Measurements from ENCODE around the gene SYT8.

SYT8 gene

DNA sequence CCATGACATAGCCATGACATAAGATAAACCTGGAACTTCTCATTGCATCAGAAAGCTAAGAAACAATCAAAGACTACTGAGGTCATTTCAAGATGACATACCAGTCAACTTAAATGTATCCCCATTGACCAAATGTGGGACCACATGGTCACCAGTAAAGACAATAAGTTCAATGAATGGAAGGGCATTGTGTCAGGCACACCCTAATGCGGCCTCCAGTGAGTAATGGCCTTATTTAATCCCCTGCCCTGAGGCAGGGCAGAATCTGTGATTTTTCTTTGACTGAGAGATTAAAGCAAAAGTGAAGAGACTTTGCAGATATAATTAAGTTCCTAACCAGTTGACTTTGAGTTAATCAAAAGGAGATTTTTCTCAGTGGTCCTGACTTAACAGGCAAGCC is 17.3 kb upstream of the SYT8 start:
- no peak for DNase-seq (ENCODE audit: low read depth)

DNA sequence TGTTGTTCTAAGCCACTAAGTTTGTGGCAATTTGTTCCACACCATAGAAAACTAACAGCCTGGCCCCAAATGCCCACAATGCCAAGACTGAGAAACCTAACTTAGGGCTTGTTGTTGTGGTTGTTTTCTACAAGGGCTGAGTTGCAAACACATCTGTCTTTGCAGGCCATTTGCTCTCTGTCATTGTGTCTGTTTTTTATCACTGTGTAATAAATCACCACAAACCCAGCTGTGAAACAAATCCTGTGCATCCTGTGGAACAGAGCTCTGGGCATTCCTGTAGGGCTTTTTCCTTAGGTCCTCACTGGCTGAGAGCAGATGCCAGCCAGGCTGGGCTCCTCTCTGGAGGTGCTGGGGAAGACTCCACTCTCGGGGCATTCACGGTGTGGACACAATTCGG is 15.7 kb upstream of the SYT8 start:
- no peak for DNase-seq (ENCODE audit: low read depth)

DNA sequence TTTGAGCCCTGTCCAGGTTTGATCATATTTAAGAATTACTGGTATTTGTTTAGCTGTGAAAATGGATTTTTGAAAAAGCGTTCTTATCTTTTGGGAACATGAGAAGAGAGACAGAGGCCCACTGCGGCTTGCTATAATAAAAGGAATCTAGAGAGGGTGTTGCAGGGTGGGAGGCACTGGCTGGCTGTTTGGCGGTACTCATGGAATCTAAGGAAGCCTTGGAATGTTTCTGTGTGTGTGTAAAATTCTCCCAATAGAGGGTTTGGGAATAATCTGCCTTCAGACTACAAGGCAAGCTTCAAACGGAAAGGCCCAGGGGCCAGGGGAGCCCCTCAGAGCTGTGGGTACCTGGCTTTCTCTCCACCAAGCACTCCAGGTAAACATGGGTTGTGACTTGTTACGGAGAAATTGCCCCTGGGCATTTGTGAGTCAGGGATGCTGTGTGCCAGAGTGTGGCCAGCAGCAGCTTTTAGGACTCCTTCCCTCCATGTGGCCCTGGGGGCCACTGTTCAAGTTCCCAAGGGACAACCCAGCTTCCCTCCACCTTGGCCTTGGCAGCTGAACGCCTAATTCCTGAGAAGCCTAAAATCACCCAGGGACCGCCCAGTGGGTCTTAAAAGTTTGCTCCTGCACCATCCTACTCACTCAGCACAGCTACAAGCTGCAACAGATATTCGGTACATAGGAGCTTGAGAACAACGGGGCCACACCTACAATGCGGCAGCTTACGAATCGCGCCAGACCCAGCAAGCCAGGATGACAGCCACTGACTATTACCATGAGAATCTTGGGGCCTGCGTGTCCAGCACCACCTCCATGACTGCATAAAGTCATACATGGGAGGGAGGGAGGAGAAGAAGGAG is 14.1 kb upstream of the SYT8 start:
- no peak for DNase-seq (ENCODE audit: low read depth)

DNA sequence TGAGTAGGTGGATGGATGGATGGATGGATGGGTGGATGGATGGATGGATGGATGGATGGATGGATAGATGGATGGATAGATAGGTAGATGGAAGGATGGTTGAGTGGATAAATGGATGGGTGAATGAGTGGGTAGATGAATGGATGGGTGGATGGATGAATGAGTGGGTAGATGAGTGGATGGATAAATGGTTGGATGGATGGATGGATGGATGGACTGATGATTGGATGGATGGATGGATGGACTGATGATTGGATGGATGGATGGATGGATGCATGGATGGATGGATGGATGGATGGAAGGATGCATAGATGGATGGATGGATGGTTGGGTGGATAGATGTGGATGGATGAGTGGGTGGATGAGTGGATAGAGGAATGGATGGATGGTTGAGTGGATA is 13.2 kb upstream of the SYT8 start:
- DNase-seq (ENCODE audit: low read depth): no peak

DNA sequence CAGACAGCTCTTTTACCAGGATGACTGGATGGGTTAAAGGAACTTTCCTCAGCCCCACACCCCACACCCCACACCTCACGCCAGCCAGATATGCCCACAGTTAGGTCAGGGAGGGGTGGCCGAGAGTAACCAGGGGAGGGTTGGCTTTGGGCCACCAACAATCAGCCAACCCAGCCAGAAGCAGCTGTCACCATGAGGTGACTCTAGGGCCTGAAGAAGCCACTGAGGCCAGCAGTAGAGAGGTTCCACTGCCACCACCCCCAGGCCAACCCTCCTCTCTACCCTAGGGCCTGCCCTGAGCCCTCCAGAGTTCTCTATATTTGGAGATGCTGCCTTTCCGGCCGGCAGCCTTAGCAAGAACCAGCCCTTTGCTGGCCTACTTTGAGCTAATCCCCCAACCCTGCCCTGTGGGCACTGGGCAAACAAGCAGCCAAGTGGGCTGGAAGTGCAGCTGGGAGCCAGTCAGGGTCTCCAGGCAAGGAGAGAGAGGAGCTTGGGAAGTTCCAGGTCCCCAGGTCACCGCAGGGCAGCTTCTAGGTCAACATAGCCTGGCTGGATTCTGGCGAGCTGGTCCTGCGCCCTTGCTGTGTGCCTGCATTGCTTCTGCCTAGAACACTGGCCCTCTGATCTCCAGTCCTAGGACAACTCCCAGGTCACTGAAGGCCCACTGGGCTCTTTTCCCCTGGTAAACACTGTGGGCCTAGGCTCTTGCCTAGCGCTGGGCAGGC is 12.0 kb upstream of the SYT8 start:
- no peak for DNase-seq (ENCODE audit: low read depth)

DNA sequence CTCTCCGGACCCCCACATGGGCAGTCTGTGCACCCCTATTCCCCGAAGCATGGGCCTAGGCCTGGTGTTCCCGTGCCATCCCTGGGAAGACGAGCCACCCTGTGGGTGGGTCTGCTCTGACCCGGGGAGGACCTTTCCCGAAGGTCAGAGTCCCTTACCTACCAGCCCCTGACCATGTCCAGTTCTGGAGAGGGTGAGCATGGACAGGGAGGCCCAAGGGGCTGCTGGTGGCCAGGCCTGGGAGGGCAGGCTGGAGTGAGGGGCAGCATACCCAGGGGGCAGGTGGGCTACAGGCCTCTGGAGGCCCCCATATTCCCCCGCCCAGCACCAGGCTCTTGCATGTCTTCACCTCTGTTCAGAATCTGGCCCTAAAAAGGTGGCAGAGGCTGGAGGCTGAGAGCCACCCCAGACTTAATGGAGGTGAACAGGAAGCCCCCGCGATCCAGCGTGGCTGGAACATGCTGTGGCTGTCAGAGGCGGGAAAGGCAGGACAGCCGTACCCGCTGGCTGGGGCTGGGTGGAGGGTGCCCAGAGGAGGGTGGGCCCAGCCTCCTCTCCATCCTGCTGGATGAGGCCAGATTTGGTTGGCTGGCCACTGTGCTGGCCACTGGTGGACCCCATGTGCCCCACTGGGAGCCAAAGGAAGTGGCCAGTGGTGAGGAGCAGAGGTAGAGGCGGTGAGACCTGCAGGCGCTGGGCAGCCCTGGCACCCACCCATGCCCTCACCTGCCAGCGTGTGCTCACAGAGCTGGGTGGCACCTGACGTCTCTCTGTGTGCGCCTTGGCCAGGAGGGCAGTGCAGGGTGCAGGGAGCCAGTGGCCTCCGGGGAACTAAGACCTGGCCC is 11.2 kb upstream of the SYT8 start:
- no peak for DNase-seq (ENCODE audit: low read depth)

DNA sequence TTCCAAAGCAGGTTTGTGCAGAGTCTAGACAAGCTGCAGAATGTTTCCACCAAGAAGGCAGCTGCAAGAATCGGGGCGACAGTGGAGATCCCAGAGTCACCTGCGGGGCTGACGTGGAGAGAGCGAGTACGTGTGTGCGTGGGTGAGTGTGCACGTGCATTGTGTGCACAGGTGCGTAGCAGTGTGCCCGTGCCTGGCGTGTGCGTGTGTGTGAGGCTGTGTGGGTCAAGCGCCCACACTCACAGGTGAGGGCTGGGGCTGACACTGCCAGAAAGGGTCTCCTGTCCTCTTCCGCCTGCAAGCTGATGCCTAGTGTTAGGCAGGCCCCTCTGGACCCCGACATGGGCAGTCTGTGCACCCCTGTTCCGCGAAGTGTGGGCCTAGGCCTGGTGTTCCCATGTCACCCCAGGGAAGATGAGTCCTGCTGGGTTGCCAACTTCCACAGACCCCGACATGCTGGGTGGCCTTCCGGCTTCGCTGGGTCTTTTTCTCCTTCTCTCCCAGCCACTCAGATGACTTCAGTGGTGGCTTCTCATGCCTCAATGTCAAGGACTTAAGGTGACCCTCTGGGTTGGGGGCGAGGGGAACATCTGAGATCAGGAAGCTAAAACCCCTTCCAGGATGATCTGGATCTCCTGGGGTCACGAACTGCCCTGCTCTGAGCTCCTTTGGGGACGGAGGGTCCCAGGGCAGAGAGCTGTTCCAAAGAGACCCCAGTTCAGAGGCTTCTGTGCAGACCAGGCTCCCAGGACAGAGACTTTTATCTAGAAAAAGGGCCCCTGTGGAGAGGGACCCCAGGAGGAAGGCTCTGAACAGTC is 10.4 kb upstream of the SYT8 start:
- DNase-seq (ENCODE audit: low read depth): no peak

DNA sequence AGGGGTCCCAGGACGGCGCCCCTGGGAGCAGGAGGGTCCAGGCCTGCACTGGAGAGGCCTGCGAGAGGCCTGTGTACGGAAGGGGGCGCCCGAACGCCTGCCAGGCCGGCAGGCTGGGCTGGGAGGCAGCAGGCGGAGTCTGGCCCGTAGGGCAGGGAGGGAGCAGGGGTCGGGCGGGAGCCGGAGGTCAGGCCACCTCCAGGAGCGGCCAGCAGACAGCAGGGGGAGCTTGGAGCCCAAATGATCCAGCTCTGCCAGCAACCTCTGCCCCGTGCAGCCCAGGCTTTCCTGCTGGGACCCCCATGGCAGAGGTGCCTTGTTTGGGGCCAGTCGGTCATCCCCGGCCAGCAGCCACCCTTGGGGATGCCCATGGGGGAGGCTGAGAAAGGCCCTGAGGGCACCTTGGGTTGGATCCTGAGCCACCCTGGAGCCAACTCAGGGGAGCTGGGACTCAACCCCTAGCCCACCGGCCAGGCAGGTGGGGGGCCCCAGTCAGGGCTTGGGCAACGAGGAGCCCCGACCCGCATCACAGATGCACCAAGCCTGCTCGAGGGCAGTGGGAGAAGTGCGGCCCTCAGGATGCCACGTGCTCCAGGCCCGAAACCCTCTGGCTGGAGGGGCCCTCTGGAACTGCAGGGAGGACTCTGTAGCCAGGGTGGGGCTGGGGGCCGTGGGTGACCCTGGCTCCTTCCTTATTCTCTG is 9.6 kb upstream of the SYT8 start:
- no peak for DNase-seq (ENCODE audit: low read depth)

DNA sequence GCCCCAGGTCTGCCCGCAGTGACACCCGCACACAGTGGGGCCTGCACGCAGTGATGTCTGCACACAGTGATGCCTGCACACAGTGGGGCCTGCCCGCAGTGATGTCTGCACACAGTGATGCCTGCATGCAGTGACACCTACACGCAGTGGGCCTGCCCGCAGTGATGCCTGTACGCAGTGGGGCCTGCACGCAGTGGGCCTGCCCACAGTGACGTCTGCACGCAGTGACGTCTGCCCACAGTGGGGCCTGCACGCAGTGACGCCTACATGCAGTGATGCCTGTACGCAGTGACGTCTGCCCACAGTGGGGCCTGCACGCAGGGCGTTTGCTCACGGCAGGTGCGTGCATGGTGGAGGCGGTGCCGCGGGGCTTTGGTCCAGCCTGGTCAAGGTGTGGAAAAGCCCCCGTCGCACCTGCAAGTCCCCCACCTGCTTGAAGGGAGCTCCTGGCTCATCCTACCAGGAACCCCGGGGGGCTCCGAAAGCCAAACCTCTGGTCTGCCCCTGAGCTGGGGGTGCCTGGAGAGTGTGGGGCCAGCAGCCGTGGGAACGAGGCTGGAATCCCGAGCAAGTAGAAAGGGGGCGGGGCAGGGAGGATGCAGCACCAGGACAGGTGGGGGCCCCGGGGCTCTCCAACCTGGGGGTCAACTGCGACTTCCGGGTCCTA is 8.9 kb upstream of the SYT8 start:
- no peak for DNase-seq (ENCODE audit: low read depth)

DNA sequence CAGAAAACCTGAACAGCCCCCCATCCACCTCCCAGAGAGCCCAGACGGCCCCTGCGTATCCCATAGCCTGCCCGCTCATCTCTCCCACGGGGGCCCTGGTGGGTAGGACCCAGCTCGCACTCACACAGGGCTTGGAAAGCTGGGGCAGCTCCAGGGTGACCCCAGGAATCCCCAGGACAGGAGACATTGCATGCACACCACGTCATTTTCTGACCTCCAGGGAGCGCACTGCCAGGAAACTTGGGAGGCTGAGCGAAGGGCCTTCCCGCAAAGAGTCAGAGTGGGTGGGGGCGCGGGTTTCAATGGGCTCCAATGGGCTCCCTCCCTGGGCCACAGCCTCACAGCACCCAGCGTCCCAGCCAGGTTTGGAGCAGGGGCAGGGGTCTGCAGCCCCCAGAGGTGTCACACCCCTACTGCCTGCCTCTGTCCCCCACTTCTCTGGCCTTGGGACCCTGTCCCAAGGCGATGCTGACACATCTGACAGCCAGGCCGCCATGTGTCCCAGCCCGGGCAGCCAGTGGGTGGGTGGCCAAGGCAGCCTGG is 8.2 kb upstream of the SYT8 start:
- no peak for DNase-seq (ENCODE audit: low read depth)

DNA sequence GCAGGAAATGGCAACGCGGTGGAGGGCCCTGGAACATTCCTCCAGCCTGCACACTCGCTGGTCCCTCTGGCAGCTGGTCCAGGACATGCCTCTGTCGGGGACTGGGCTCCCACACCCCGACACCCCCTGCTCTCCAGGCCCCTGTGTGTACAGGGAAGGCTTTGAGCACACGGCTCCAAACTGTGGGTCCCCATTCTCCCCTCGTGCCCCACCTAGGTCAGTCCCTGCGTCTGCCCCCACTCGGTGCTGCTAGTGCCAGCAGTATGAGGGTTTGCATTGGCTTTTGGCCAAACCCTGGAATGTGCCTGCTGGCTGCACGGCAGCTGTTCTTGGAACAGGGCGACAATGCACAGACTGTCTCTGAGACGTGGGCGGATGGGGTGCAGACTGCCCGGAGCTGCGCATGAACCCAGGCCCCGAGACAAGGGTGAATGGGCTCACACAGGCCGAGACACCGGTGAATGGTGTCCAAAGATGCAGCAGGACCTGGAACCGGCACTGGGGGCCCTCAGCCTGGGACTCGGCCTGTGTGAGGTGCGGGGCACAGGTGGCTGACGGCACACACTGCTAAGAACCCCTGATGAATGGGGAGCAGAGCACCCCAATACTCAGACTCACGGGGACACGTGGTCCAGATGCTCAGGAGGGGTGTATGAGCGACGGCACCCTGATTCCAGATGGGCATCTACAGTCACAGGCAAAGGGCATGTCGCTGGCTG is 7.5 kb upstream of the SYT8 start:
- DNase-seq (ENCODE audit: low read depth): no peak

DNA sequence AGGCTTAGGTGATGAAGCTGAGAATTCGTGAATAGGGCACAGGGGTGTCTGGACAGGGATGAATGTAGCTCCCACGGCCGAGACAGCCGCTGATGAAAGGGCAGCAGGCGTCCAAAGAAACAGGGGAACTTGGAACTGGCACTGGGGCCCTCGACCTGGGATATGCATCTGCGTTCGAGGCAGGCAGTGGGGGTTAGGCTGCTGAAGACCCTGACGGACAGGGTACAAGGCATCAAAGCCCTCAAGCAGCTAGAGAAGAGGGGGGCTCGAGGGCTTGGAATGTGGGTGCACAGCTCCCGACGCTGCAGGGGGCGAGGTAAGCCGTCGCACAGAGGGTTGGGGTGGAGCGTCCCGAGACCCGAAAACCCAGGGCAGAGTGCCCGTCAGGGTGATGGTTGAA is 6.9 kb upstream of the SYT8 start:
- DNase-seq (ENCODE audit: low read depth): no peak

DNA sequence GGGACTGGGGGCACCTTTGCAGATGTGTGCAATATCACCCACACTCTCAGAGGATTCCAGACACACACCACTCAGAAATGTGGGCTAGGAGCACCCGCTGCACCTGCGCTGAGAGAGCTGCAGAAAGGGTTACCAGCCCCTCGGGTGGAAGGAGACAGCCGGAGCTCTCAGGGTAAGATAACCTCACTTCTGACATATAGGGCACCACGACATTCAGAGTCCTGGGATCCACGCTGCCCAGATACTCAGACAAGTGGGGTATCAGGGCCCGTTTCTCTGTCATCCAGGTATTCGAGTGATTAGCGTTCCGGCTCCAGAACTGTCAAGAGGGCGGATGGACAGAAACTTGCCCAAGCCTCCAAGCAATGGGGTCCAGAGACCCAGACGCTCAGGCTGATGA is 6.2 kb upstream of the SYT8 start:
- DNase-seq (ENCODE audit: low read depth): no peak

DNA sequence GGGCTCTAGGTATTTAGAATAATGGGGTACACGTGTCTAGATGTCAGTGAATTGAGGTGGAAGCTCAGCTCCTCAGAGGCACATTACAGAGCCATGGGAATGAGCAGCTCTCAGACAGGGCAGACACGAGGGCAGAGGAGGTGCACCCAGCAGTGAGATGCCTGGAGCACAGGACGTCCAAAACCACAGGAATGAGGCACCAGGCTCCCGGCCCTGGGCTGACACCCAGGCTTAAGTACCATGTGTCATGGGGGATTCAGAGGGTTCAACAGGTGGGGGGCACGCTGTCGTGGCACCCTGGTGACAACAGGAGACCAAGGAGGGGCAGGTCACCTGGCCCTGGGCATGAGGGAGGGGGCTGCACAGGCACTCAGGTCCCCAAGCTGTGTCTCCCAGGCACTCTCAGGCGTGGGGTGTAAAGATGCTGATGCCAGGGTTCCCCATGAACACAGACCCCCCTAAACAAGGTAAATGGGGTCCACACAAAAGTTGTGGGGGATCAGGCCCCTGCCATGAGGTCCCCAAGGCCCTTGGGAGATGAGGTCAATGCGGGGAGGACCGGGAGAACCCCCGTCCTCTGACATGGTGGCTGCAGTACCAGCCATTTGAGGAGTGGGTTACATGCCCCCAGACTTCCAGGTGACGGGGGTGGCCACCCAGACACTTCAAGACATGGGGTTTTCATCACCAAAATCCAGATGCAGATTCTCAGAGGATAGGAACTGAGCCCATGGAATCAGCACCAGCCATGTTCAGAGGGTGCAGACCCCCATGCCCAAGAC is 5.6 kb upstream of the SYT8 start:
- DNase-seq (ENCODE audit: low read depth): no peak

DNA sequence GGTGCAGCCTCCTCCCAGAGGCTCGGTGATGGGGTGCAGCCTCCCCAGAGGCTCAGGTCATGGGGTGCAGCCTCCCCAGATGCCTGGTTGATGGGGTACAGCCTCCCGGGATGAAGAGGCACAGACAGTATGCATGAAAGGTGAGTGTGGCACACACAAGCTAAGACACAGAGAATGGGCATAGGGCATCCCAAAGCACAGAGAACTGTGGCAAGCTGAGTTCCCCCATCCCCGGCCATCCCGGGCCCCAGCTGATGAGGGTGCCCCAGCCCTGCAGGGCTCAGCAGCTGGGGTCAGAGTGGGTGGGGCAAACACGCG is 4.8 kb upstream of the SYT8 start:
- DNase-seq (ENCODE audit: low read depth): no peak

DNA sequence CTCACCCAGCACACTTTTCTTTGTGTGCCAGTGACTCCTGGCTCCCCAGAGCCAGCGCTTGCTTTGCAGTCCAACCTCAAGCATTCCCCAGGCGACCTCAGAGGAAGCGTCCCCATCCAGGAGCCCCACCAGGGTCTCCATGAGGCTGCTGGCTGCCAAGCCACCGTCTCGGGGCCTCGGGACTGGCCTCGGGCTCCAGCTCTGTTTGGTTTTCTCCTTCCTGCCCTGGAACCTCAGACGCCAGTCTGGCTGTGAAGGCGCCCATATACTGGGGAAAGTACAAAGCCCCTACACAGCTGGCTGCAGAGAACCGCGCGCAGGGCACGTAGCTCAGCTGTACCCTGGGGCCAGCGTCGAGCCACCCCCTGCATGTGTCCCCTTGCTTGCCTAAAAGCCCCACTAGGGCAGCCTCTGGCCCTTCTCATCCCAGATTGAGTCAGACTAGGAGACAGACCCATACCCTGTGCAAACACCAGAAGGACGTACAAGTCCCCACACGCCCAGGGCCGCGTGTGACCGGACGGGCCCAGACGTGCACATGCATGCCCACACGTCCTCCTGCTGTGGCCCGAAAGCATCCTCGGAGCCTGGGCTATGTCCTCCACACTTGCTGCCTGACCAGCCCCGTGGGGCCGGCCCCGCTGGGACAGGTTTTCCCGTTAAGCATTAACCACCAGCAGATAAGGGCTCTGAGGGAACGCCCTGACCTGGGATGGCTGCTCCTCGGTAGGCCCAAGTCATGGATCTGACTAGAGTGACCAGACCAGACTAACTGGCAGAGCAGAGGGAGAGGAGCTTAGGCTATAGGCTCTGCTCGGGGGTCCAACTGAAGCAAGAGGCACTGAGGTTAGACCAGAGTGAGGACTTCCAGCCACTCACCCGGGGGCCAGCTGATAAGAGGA is 4.2 kb upstream of the SYT8 start:
- no peak for DNase-seq (ENCODE audit: low read depth)

DNA sequence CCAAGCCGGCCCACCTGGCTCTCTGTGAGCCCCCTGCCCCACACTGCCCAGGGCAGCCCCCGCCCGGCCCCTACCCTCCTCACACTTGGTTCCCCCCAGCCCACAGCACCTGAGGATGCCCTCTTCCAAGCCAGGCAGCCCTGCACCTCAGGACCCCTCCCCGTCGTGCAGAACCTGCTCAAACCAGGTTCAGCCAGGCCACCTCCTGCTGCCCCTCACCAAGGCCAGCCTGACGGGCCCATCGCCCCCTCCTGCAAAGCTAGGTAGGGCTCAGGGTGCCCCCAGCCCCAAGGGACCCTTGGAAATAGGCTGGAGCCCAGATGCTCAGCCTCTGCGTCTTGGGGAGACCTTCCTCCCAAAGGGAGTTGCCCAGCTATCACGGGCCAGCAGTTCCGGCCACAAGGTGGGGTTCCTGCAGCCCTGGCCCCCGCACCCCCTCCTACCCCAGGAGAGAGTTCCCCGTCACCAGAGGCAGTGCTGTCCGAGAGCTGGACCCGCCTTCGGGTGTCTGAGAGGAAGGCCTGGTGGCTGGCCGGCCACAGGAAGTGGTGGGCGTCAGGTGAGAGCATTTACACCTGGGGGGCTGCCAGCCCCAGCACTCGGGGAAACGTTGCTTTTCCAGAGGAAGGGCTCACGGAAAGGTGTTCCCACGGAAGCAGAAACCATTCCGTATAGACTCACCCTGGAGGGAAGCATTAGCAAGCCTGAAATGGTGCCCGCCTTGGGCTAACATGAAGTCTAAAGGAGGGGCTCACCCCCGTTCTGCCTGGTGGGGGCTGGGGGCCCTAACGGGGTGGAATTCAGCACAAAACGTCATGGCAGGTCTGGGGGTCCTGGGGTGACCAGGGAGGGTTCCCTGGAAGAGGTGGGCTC is 3.2 kb upstream of the SYT8 start:
- no peak for DNase-seq (ENCODE audit: low read depth)
